HG02870 (cell line): ENCODE data around the gene FRMD4B.

Experiments used
- ATAC-seq: cut with Tn5 transposase; IDR thresholded peaks from one replicate; pipeline ENCODE4 v1.9.1; 2021; ENCODE audit warnings: mild to moderate bottlenecking, moderate library complexity; ENCODE audit not compliant: unreplicated experiment

The FRMD4B gene

DNA sequence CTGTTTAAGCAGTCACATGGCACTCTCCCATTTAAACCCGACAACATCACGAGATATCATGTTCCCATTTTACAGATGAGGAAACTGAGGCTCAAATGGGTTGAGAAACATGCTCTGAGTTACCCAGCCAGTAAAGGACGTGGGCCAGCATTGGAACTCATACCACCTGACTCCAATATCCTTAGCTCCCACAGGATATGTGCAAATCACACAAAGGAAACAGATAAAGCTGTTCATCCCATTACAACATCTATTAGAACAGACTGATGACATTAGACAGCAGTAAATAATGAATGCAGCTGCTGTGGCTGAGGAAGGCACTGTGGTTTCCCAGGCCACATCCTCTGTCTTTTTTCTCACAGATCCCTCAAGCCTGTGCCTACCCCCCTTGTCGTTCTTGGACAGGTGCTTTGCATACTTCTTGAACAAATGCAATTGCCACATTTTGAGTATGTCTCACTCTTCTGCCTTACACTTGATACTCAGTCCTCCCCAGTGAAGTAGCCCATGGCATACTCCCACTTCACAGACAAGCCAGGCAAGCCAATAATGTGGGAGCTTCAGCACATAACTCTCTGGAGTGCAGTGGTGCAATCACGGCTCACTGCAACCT lies 17.7 kb downstream of the FRMD4B start:
- ATAC-seq: peak; percentile 99

DNA sequence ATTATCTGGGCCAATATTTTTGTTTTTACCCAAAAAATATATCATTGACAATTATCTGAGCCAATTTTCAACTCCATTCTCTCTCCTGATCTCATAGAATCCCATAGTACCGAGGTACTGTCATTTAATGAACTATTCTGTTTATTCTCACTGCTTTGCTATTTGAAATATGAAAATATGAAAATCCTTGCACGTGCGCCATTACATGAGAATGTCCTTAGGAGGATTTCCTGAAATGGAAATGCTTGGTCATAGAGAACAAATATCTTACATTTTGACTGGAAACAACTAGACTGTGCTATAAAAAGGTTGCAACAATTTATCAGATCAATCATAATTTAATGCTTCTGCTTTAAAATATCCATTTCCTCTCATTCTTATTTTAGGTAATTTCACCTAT lies 18.3 kb downstream of the FRMD4B start:
- ATAC-seq: no peak

DNA sequence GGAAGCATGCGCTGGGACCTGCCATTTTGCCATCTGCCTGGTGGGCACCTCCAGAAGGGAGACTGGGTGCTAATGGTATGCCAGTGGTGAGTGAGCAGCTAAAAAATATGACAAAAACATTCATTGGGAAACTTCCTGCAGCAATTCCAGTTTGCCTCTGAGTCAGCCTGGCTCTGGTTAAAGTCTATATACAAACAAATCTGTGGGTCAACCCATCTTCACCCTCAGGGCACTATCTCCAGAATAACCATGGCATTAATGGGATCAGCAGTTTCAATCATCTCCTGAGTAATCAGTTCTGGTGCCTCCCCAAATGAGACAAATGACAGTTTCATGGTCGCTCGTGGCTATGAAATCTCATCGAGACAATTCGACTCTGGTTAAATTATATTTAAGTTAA lies 21.5 kb downstream of the FRMD4B start:
- no peak for ATAC-seq

DNA sequence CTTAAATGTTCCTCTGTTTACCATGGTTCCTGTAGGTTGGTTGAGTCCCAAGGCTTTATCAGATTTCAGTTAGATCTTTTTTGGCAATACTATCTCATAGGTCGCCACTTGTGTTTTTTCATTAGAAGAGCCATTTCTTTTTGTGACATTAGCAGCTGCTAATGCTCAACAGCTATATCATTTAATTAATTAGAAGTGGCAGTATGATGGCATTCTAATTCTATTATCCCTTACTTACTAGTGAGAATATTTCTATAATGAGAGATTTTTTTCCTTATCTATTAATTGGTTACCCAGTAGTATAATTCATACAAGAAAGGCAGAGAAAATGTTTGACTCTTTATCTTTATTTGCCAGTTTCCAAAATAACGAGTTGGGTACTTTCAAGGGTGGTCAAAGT lies 25.2 kb downstream of the FRMD4B start:
- no peak for ATAC-seq

DNA sequence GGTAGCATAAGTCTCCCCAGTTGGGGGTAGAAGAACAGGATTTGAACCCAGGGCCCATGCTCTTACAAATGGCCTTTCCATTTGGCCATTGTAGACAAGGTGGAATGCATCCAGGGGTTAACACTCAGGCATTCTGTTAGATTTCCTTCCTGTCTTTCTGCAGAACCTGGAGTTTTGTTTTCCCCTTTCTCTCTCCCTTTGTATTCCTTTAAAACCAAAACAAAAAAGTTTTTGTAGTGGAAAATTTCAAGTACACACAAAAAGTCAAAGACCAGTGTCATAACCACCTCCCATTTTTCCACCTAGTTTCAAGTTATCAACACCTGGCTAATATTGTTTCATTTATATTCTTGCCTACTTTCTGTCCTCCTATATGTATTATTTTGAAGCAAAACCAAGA lies 26.0 kb downstream of the FRMD4B start:
- no peak for ATAC-seq

DNA sequence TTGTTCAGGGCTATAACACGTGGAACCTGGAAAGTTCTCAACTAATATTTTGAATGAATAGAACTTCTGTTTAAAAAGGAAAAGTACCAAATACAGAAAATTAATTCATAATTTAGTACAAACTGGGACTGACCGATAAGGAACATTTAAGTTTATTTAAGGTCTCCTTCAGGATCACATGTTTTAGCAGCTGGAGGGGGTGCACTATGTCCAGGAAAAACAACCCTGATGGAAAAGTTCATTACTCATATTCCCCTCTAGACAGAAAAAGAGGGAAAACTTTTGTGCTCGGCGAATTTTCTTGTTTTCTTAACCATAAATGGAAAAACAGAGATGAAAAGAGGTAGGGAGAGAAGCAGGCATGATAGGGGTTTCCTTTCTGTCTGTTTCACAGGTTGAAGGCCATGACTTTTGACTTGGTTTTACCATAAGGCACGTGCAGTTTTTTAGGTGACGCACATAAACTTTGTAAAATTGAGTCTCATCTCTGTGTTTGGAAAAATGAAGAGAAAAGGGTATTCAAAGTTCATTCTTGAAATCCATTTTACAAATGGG lies 26.5 kb downstream of the FRMD4B start:
- no peak for ATAC-seq

DNA sequence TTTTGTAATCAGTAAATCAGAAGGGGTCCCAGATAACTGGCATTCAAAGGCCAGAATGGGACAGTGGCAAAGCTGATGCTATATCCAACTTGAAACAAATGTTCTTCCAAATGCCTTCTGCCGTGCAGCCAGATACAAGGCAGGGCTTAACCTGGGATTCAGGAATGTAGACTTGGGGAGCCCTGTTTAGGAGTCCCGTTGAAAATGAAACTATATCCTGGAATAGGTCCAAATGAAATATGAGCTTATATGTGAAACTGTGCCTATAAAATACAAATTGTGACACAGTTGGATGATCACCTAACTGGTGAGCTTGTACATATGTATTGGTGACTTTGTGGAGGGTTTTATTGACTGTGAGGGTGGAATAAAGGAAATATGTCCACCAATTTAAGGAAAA lies 28.7 kb downstream of the FRMD4B start:
- ATAC-seq: no peak

DNA sequence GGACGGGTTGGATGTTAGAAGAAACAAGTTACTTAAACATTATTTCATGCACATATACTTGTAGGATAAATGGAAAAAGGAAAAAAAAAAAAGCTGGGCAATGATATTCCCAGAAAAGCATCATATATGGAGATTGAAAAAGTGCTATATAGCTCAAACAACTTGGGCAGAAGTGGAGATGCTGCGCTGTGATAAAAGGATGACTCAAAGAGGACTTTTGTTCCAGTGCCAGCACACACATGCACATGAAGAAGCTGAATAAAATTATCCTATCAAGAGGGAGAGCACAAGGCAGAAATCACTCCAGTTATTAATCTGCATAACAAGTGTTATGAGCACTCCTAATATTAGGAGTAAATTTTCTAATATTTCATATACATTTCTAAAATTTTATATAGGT lies 30.9 kb downstream of the FRMD4B start:
- no peak for ATAC-seq

DNA sequence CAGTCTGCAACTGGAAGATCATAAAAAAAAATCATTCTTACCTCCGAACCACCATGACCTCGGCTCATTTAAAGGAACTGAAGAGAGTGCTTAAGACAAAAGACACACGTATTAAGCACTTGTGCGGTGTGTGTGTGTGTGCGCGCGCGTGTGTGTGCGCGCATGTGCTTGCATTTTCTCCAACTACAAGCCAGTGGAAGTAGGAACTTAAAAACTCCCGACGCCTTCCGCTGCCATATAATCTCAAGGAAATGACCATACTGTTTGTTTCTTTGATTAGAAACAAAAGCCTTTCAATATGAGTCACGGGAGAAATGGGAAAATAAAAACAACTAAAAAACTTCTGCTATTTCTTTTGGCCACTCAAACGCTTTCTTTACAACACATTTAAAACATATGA lies 32.4 kb downstream of the FRMD4B start:
- ATAC-seq: no peak

DNA sequence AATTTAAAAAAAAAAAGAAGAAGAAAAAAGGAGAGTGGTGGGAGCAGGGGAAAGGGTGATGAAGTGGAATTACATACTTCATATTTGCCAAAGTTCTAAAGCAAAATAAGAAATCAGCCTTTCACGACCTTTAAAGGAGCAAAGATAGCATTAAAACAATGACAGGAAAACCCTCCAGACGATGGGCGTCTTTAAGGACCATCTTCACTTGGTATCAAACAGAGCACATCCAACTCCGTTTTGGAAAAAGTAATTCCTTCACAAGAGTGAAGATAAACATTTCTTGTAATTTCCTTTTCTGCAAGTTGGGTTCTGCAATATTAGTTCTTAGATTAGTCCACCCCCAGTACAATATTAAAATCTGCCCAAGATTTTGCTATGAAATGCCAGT lies 32.8 kb downstream of the FRMD4B start:
- ATAC-seq: no peak

DNA sequence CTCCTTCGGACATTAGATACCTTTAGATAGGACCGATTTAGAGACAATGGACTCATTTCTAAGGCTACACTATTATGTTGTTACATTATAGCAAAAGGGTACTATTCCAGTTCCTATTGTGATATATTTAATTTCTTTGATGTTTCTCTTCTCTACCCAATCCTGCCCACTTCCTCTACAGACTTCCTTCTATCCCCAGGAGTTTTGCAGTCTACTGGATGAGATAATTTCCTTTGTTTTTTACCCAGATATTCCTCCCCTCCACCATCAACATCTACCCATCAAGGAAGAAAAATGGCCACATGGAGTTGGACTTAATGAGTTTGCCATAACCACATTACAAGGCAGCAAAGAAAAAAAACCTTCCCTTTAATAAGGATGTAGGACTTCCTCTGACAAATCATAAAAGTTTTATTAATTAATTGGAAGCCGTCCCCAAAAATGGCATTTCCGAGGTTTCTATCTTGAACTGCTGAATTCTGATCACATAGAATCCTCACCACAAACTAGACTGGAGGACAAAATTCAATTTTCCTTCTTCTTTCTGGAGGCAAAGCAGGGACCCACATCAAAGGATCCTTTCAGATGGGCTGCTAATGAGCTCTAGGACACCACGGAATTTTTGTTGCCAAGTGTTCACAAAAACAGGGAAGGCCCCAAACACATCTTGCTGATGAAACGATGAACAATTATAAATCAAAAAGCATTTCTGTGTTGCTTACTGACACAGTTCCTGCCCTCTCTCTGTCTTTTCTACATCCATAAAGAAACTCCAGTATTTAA lies 33.4 kb downstream of the FRMD4B start:
- ATAC-seq: no peak

DNA sequence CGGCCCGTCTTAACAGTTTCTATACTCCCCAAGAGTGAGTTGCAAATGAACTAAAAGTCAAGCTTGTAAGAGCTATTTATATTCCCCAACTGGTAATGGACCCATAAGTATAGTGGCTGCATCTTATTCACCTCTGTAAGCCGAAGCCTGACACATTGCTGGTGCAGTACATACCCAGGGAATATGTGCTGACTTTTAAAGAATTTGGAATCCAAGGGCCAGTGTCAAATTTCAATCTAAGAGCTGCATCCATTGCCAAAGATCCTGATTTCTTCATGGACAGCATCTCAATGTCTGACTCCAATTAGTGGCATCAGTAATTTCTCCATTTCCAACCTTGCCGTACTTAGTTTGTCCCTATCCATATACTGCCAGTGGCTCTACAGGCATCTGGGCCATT lies 42.0 kb downstream of the FRMD4B start:
- no peak for ATAC-seq

DNA sequence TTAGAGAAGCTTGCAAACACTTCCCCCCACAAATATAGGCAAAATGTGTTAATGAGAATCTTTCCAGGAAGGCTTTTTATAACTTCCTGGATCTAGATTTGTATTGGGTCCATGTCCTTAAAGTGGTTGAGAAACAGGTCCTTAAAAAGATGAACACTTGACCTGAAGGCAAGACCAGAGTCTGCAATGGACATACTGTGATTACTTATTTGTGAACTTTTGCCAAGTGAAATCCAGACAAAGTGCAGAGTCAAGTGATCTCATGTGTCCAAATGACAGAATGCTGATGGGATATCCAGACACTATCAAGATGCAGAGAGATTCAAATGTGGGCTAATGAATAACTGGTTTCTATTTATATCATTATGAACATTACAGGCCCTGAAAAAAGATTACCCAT lies 43.8 kb downstream of the FRMD4B start:
- no peak for ATAC-seq

DNA sequence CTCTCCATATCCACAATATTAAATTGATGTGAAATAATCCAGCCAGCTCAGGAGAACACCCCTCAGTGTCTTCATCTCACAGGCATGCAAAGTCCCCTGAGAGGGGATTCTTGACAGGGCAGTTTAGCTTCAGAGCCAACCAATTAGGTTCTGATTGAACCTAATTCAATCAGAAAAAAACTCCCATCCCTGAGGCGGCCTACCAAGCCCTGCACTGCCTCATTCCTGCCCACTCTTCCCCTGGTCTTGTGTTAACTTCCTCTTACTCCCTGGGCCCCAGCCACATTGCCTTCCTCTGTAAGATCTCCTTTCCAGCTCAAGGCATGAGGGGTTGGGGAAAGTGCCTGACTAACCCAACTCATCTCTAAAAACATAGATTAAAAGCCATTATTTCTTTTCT lies 46.1 kb downstream of the FRMD4B start:
- no peak for ATAC-seq

DNA sequence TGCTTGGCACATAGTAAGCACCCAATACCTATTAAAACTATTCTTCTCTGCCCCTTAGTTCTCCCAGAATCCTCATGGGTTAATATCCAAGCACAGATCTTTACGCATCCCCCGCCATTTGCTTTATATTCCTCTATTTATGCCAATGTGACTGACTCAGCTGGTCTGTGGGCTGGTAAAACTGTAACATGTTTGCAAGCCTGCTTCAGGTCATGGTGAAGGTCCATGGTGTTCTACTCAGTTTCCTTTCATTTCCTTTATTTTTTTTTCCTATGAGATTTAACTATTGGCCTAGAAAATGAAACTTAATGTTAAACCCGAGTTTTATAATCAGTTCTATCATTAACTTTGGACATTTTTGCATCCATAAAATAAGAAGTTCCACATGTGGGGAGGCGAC lies 47.0 kb downstream of the FRMD4B start:
- ATAC-seq: no peak

DNA sequence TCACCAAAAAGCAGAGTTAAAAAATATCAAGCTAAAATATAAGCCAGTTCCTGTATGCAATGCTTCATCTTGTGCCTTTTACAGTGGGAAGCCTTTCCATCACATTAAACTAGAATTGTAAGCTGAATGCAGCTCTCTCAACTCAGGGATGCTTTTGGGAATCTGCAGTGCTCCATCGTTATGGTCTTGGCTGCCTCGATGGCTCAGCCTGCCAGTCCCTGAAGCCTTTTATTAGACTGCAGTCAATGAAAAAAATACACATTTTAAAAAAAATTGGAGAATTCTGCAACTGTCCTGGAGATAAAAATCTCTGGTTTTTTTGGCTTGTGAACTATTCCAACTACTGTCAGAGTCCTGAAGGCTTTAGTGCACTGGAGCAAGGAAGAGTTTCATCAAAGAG lies 53.0 kb downstream of the FRMD4B start:
- ATAC-seq: no peak

DNA sequence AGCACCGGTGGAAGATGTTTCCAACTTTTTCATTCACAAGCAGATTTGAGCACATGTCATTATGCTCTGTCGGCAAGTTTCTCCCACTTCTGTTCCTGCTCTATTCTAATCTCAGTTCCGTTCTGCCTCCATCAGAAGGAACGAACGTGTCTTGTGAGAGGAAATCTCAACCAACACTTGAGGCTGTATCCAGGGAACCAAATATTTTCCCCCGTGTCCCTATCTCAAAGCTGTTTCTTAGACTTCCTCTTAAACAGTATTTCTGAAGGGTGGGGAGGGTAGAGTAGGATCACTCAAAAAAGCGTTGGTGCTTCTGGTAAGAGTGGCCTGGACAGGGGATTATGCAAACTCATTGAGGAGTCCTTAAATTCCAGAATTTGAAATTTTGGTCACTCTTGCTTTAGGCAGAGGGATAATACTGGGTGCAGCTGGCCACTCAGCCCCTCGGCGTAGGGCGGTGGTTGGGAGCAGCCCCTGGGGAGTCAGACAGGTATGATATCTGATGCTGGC lies 54.9 kb downstream of the FRMD4B start:
- no peak for ATAC-seq

DNA sequence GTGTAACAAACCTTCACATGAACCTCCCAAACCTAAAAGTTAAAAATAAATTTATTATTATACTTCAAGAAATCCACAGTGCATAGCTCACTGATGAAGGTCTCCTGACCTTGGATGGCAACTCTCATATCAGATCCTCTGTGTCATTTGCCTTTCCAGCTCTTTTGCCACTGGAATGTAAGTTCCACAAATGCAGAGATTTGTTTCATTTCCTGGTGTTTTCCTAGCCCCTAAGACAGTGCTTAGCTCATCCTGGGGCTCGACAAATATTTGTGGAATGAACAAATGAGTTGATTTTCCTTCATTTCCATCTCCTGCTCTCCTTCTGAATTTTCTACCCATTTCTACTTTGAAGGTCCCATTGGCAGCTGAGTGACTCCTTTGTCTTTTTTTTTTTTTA lies 56.0 kb downstream of the FRMD4B start:
- ATAC-seq: no peak

DNA sequence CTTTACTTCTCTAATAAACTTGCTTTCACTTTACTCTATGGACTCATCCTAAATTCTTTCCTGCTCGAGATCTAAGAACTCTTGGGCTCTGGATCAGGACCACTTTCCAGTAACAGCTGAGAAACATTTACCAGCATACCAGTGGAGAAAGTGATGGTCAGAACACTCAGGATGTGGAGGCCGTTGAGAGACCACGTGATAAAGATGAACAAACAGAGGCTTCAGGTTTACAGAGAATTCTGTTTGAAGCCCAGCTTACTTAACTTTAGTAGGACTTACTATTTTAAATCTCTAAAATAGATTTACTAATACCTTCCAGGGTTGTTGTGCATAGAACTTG lies 57.0 kb downstream of the FRMD4B start:
- no peak for ATAC-seq

DNA sequence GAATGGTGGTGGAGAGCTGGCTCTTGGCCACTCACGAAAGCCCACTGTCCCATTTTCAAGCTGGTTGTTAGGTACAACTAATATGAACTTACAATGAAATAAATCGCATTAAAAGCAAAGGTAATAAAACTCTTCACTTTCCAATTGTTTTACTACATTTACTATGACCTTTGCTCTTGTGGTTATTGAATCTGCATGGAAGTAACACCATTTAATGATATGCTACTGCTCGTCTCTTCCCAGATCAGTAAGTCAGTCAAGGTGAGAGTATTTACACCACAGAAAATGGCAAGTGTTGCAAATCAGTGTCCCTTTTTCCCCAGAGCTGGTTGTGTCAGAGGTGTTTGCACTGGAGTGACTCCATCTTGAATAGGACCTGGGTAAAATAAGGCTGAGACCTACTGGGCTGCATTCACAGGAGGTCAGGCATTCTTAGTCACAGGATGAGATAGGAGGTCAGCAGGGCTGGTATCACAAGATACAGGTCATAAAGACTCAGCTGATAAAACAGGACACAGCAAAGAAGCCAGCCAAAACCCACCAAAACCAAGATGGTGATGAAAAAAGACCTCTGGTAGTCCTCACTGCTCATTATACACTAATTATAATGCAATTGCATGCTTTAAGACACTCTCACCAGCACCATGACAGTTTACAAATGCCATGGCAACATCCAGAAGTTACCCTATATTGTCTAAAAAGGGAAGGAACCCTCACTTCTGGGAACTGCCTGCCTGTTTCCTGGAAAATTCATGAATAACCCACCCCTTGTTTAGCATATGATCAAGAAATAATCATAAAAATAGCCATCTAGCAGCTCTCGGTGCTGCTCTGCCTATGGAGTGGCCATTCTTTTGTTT lies 57.6 kb downstream of the FRMD4B start:
- ATAC-seq: no peak

DNA sequence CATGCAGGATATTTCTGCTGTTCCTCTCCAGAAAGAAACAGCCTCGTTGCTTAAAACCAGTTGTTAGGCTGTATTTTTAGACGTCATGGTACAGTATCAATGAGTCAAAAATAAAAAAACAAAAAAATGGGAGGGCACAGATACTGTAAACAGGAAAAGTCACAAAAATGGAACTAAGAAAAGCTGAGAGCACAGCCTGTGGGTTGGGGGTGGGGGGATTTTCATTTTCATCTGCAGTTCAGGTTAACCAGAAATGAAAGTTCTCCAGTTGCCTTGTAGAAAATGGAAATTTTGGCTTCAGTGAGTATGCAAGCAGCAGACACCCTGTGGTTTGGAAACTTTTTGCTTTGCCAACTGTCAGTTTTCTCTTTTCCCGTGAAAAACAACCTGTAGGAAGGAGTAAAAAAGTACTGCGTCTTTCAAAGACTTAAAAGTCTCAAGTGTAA lies 59.0 kb downstream of the FRMD4B start:
- peak; percentile 88 for ATAC-seq
